ENCODE data around the gene SLC35G2. TPM values are rescaled to one million over a fixed set of nuclear protein-coding genes. Genes with fewer than 3 reads are reported as not detected.
"Not testable (repeated sequence)": the region's sequence is repeated elsewhere in the genome, so short reads cannot be mapped to it uniquely, and the experiment has no call there.

Gene SLC35G2
- 13.7 and 14.3 TPM in 2 replicates for total RNA-seq
- 8.9 TPM for polyA plus RNA-seq (2012)

- DNase-seq (ENCODE audit: low read depth), result peak; percentile 55
Observed at GRCh38 chr3:136818769-136819391, at the start of gene SLC35G2. Gene SLC35G2 (plus strand): TSS chr3:136819126. CDS start chr3:136854461, 35,335 bp downstream.

GRCh38 chr3:136772709-136773108 lies 46.2 kb upstream of the SLC35G2 start:
- no peak for DNase-seq (ENCODE audit: low read depth)

GRCh38 chr3:136778865-136779264 lies 40.1 kb upstream of the SLC35G2 start:
- peak; percentile 72 for DNase-seq (ENCODE audit: low read depth)

- DNase-seq (ENCODE audit: low read depth), result no peak
Observed at GRCh38 chr3:136780741-136781140, 38.2 kb upstream of the SLC35G2 start.

GRCh38 chr3:136783708-136784191 lies 35.2 kb upstream of the SLC35G2 start:
- DNase-seq (ENCODE audit: low read depth), result peak; percentile 82

GRCh38 chr3:136787349-136787748 lies 31.6 kb upstream of the SLC35G2 start:
- DNase-seq (ENCODE audit: low read depth), result peak; percentile 33

GRCh38 chr3:136788154-136788553 lies 30.8 kb upstream of the SLC35G2 start:
- DNase-seq (ENCODE audit: low read depth), result no peak

GRCh38 chr3:136789976-136790375 lies 28.9 kb upstream of the SLC35G2 start:
- DNase-seq (ENCODE audit: low read depth), result no peak

- DNase-seq (ENCODE audit: low read depth), result no peak
Observed at GRCh38 chr3:136790786-136791185, 28.1 kb upstream of the SLC35G2 start.

- no peak for DNase-seq (ENCODE audit: low read depth)
Observed at GRCh38 chr3:136792556-136793330, 26.2 kb upstream of the SLC35G2 start.

- DNase-seq (ENCODE audit: low read depth), result not testable (repeated sequence)
Observed at GRCh38 chr3:136801146-136801545, 17.8 kb upstream of the SLC35G2 start.

- DNase-seq (ENCODE audit: low read depth), result peak; percentile 55
Observed at GRCh38 chr3:136802481-136802996, 16.4 kb upstream of the SLC35G2 start.

- DNase-seq (ENCODE audit: low read depth), result no peak
Observed at GRCh38 chr3:136804141-136804540, 14.8 kb upstream of the SLC35G2 start.

- peak; percentile 60 for DNase-seq (ENCODE audit: low read depth)
Observed at GRCh38 chr3:136804813-136805212, 14.1 kb upstream of the SLC35G2 start.

GRCh38 chr3:136805795-136806194 lies 13.1 kb upstream of the SLC35G2 start:
- DNase-seq (ENCODE audit: low read depth), result no peak

- DNase-seq (ENCODE audit: low read depth), result no peak
Observed at GRCh38 chr3:136811701-136812100, 7.2 kb upstream of the SLC35G2 start.

- DNase-seq (ENCODE audit: low read depth), result no peak
Observed at GRCh38 chr3:136817448-136817847, 1.5 kb upstream of the SLC35G2 start.

- peak; percentile 34 for DNase-seq (ENCODE audit: low read depth)
Observed at GRCh38 chr3:136818191-136818768, 646 bp upstream of the SLC35G2 start.

- peak; percentile 65 for DNase-seq (ENCODE audit: low read depth)
Observed at GRCh38 chr3:136819392-136819730, 435 bp downstream of the SLC35G2 start.

- DNase-seq (ENCODE audit: low read depth), result peak; percentile 60
Observed at GRCh38 chr3:136819731-136820679, 1.1 kb downstream of the SLC35G2 start.

GRCh38 chr3:136831461-136831860 lies 12.5 kb downstream of the SLC35G2 start:
- DNase-seq (ENCODE audit: low read depth), result no peak

Data from myocyte (in vitro differentiated cells).